NCI-H748 (cell line): Measurements from ENCODE around the gene LHPP.
A peak's percentile ranks its signal among the peaks of the same experiment; 100 is the strongest.

Experiments used
- DNase-seq: peaks from one replicate; lab custom pipeline; 2025; ENCODE audit not compliant: unreplicated experiment; lab: John Stamatoyannopoulos, UW

LHPP gene

DNA sequence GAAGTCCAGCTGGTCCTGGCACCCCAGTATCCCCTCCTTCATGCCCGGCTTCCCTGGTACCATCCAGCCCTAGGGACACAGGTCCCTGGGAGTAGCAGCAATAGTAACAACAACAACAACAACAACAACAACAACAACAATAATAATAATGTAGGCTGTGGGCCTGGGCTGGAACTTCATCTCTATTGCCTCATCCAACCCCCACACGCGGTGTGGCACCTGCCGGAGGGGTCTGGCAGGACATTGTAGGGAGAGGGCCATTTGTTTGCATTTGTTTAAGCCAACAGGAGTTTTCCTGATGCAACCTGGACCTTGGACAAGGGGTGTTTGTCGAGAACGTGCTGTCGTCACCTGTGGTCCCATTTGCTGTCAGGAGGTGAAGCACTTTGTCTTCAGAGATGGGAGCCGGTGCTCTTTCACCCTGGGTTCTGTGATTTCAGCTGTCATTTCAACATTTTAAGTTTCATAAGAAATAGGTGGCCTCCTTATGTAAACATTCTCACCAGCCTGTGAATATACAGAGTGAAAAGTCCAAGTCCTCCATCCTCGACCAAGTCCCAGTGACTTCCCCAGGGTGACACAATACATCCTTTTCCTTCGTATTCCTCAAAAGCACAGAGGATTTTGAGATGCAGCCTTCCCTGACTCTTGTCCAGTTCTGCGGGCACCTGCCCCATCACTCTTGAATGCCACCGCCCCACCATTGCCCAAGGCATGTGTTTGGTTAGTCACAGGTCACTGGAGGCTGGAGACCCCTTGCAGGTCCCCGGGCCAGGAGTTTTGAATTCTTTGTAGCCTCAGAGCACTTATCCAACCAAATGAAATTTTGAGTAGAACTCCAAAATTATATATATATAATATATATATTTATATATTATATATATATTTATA lies 9.2 kb downstream of the LHPP start:
- peak; percentile 35 for DNase-seq

DNA sequence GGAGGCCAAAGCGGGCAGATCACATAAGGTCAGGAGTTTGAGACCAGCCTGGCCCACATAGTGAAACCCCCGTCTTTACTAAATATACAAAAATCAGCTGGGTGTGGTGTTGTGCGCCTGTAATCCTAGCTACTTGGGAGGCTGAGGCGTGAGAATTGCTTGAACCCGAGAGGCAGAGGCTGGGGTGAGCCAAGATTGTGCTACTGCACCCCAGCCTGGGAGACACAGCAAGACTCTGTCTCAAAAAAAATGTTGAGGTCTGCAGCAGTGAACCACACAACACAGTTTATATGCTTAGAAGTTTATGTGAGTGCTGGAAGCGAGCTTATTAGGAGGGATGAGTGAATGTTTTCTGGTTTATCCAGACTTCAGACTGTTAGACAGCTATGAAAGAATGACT lies 10.4 kb downstream of the LHPP start:
- no peak for DNase-seq

DNA sequence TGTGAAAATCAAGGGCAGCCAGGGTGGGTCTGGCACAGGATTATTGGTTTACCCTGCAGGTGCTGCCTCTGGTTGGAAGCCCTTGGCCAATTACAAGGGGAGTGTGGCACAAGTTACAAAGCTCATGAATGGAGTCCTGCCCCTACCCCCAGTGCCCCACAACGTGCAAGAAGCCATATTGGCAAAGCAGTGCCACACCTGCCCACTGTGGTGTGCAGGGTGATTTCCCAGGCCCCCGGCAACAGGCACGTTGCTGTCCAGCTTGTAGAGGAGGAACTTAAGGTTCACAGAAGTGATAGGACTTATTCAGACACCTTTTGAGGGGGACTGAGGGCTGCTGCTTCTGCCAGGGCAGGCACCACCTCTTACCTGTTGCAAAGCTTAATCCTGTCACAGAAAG lies 11.4 kb downstream of the LHPP start:
- no peak for DNase-seq

DNA sequence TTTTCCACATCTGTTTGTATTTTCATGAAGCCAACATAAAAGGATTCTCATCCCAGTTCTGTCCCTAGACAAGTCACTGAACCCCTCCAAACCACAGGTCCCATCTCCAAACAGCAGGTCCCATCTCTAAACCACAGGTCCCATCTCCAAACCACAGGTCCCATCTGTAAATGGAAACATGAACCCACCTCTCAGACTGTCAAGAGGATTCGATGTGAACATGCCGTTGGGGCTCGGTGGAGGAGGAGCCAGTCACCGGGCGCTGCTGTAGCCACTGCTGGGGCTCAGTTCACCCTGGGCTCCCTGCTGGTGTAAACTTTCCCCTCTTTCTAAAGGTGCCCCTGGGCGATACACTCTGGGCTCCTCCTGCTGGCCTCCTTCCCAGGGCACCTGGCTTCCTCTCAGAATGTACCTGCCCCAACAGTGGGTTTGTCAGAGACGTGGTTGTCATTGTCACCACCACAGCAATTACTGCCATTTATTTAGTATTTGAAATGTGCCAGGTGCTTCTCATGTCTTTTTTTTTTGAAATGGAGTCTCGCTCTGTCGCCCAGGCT lies 13.0 kb downstream of the LHPP start:
- DNase-seq, result peak; percentile 21

DNA sequence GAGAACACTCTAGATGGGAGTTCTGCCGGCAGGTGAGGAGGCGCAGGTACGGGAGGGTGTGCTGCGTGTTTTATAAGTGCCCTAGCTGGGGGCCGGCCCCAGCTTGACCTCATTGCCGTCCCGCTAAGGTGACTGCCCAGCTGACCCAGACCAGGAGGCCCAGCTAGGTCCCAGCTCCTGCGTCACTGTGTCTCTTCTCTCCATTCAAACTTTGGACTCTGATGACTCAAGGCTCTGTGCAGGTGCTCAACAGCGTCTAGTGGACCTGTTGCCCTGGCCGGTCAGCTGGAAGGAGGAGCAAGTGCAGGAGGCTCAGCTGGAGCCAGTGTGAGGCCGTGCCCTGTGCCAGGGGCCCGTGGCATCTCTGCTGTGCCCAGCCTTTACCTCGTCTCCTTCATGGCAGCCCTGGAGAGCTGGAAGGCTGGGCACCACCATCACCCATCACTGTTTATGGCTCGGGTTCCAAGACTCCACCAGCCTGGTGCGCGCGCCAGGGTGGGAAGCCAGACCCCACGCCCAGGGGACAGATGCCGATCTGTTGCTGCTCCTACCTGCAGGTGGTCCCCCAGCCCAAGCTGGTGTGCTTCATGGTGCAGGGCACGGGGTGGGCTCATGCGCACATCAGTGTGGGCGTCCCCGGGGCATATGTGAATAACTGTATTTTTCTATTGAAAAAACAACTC lies 14.6 kb downstream of the LHPP start:
- DNase-seq, result no peak

DNA sequence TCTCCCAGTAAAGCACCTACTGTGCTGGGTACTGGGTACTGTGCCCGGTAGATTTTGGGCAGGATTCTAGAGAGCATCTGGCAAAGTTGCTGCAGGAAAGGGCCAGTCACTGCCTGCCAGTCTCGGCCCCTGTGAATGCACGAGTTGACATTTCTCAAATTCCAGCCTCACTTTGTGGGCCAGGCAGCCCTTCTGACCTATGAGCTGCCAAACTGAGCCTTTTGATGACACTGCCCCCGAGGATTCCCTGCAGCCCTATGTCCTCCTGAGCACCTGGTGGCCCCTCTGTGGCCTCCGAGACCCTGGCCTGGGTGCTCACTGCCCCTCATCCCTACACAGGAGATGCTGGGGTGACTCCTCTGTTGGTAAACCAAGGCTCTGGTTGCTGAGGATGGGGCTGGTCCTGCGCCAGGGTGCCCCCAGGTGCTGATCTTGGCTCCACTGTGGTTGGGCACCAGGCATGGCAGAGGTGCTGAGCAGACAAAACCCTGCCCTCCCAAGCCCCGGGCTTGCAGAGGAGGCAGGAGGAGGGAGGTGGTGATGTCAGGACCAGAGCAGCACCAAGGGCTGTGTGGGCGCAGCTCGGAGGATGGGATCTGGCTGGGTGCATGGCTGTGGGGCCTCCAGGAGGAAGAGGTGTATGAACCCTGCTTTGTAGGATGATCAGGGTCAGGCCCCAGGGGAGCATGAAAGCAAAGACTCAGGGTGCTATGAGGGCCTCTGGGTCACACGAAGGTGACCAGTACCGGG lies 16.2 kb downstream of the LHPP start:
- no peak for DNase-seq

DNA sequence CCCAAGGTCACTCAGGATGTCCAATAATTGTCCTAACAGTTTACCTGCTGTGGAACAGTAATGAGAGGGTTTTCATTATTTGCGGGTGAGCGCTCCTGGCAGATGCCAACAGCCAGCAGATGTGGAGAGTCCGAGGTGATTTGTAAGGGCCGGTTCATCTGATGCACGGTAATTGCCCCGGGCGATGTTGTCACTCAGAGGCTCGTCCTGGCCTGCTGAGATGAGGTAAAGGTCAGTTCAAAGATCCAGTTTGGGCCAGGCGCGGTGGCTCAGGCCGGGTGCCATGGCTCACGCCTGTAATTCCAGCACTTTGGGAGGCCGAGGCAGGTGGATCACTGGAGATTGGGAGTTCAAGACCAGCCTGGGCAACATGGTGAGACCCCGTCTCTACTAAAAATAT lies 16.9 kb downstream of the LHPP start:
- DNase-seq, result no peak

DNA sequence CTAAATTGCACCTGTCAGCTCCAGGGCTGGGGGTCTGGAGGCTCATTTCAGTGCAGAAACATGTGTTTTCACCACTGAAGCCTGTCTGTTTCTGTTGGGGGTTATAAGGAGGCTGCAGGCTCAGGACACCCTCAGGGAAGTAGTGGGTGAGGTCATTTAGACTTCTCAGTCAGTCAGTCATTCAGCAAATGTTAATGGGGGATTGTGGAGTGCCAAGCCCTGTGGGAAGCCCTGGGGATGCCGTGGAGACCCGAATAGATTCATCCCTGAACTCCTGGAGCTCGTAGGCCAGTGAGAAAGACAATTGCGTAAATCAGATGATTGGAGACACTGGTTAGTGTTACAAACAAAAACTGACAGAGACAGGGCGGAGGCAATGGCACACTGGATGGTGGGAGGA lies 19.2 kb downstream of the LHPP start:
- no peak for DNase-seq

DNA sequence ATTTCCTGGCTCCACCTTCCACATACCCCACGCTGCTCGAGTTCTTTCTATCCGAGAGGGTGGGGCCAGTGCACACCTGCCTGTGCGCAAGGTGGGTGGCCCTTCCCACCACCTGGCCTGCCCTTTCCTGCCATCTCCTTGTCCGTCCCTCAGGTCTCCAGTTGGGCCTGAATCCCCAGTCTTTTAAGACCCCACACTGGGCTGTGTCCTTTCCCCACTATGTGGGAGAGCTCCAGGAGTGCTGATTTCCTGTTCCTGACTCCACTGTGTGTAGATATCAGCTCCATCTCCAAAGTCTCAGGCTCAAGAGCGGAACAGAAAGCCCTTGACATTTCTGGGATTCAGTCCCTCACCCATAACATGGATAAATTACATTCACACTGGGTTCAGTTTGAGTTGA lies 20.1 kb downstream of the LHPP start:
- no peak for DNase-seq

DNA sequence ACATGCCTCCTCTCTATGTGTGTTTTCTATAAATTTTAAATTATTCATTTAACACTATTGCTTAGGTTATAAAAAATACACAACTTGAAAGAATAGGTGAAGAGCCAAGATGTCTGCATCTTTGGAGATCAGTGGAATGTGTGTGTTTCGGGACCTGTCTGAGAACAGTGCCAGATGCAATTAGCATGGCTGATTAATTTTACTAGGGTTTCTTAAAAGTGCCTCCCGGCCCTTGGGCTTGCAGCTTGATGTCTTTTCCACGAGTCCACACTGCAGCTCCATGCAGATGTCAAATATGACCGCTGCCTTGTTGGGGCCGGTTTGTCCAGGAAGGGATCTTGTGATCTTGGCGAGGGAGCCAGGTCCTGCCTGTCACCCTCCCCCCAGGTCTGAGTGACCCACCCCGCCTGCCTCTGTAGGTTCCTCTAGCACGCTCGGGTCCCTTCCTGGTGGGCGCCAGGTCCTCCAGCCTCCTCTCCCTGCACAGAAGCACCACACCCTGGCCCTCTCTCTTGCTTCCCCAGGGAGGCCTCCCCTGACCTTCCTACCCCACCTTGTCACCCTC lies 20.7 kb downstream of the LHPP start:
- no peak for DNase-seq

DNA sequence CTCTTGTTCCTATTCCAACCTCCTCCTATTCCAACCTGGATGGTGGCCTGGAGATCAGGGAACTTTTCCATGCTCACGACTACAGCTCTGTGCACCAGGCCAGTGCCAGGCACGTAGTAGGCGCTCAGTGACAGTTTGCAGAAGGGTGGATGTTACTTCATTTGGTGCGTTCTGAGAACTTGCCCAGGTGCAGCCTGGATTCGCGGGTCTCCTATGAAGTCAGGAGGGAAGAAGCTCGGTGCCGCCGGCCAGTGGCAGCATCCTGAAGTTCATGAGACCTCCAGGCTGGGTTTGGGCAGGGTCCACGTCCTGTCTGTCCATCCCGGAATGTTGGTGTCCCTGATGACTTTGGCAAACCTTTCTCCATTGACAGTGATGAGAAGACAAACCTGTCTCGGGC lies 21.3 kb downstream of the LHPP start:
- DNase-seq, result no peak

DNA sequence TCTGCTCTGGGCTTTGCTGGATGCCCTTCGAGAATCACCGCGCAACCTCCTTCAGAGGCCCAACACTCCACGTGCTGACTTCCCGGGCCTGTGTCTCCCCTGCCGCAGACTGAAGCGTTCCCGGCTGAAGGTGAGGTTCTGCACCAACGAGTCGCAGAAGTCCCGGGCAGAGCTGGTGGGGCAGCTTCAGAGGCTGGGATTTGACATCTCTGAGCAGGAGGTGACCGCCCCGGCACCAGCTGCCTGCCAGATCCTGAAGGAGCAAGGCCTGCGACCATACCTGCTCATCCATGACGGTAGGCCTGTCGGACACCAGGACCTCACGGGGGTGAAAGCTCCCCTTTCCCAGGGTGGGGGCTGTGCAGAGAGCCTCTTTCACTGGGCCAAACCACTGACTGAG lies 22.4 kb downstream of the LHPP start:
- no peak for DNase-seq

DNA sequence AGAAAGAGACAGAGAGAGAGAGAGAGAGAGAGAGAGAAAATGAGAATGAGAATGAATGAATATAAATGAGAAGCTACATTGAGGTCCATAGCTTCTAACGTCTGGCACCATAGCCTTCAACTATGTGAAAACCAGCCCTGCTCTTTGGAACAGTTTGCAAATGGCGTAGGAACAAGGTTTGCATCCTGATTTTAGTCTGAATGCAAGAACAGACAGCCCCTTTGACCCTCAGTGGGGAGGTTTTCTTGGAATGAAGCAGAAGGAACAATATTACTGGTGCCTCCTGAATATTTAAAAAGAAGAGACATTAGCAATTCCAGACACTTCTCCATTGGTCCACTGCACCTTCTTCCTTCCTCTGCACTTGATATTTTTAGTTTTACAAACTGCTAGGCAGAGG lies 23.0 kb downstream of the LHPP start:
- no peak for DNase-seq

DNA sequence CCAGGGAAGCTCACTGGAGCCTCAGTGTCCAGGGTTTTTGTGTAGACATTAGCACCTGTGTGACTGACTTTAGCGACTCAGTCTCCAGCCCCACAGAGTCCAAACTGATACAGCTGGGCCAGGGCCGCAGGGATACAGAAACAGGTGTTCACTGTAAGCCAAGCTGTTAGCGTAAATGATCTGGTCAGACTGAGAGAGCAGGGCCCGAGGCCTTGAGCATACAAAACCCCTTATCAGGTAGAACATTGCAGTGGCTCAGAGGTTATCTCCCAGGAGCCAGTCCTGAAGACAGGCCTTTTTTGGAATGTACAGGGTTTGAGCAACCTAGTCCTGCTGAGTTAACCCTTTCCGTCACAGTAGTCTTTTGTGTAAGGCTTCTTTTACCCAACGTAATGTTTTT lies 25.0 kb downstream of the LHPP start:
- DNase-seq, result no peak

DNA sequence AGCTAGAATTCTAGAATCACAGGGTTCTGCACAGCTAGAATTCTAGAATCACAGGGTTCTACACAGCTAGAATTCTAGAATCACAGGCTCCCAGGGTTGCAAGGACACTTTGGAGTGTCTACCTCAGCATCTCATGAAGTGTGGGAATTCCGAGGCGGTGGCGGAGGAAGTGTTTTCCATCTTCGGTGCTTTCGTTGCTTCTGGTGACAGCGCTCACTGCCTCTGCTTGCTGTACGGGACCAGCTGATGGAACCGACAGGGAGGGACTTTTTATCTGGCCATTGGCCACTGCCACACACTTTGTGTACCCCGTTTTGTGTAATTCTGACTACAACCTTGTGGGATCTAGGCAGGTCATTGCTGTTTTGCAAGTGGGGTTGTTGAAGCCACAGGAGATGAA lies 29.5 kb downstream of the LHPP start:
- no peak for DNase-seq

DNA sequence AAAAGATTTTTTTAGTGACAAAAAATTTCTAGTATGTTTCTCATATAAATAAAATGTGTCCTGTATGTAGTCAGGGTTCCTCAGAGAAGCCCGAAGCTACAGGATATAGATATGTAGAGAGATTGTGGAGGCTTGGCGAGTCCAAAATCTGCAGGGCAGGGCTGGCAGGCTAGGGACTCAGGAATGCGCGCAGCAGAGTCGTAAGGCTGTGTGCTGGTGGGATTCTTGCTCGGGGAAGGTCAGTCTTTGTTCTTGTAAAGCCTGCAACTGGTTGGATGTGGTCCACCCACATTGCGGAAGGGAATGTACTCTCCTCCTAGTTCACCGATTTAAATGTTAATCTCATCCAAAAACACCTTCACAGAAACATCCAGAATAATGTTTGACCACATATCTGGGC lies 30.6 kb downstream of the LHPP start:
- no peak for DNase-seq

DNA sequence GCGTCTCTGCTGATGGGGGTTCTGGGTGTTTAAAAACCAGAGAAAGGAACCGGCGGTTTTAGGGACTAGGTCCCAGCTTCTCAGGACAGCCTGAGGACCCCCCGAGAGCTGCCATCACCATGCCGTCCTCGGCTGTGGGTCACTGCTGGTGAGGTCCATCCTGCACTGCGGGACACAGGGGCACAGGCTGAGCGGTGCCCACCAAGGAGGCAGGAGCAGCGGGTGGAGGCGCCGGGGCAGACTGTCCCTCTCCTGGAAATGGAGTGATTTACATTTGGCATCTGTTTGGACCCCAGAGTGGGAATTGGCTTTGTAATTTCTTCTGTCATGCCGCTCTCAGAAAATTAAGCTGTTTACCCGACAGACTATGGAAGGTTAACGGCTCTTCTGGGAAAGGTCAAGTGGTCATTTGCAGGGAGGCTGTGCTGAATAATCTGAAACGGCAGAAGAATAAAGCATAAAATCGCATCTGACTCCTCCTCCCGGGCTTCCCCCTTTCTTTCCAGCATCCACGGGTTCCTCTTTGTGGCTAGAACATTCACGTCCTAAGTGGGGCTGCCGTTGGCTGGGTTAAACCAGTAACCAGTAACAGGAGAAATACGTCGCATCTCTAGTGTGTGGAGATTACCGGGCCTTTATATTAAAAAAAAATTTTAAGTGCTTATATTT lies 31.7 kb downstream of the LHPP start:
- DNase-seq, result peak; percentile 75

DNA sequence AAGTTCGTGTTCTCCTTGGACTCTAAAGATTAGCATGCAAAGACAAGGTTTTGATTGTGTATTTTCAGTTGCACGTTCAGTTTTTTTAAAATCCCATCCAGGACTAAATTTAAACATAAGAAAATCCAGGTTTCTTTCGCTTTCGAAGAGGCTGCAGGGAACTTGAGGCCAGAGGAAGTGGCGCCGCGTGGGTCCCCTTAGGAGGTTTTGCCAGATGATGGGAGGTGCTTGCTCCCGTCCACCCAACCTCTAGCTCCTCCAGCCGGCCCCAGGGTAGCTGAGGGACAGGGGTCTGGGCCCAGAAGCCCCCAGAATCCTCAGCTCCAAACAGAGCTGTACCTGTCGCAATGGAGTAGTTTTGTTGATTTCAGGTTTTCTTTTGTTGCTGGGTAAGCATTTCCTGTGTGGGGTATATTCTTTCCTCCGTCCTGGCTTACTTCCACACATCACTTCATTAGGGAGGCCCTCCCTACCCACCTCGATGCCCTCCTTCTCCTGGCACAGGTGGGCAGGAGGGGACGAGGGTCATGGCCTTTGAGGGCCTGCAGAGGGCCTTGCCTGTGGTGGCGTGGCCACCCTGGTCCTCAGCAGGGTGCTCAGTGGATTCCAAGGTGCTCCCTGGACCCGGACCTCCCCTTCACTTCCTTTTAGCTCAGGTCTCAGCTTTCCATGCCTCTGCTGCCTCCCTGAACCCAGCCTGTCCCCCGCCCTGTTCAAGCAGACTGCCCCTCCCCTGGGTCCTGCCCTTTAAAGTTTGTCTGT lies 32.6 kb downstream of the LHPP start:
- no peak for DNase-seq

DNA sequence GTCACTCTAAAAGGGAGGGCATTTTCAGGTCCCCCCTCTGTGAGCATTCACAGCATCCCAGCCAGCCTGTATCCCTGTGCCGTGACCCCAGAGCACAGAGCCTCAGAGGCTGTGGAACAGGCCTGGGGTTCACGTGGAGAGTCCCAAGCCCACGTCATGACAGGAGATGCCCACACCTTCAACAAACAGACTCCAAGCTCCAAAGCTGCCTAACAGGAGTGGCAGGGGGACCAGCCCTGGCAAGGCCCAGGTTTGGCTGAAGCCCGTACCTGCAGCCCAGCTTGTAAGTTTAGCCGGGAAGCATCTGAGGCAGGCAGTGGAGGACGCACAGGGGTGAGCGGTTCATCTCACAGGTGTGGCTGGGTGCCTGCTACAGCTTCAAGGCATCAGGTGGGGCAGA lies 33.5 kb downstream of the LHPP start:
- no peak for DNase-seq

DNA sequence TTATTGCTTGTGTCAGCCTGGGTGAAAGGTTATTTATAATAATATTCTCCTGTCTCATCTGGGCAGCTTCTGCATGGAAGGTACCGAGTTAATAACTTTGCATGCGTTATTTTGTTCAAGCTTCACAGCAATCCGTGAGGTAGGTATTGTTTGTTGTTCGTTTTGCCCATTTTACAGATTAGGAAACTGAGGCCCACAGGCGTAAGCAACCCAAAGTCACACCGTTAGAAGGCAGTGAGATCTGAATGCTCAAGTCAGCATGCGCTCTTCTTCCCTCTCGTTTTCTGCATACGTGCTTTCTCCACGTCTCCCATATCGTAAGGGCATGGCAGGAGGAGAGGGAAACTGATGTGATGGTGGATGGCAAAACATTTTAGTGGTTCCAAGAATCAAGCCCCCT lies 34.1 kb downstream of the LHPP start:
- no peak for DNase-seq
